GM21367 (cell line): ENCODE data around the gene ACSM2A.
"Not testable (repeated sequence)": the region's sequence is repeated elsewhere in the genome, so short reads cannot be mapped to it uniquely, and the experiment has no call there.

Source experiments
- ATAC-seq: cut with Tn5 transposase; IDR thresholded peaks from one replicate; pipeline ENCODE4 v1.9.1; 2021; ENCODE audit not compliant: unreplicated experiment

Gene ACSM2A, protein sequence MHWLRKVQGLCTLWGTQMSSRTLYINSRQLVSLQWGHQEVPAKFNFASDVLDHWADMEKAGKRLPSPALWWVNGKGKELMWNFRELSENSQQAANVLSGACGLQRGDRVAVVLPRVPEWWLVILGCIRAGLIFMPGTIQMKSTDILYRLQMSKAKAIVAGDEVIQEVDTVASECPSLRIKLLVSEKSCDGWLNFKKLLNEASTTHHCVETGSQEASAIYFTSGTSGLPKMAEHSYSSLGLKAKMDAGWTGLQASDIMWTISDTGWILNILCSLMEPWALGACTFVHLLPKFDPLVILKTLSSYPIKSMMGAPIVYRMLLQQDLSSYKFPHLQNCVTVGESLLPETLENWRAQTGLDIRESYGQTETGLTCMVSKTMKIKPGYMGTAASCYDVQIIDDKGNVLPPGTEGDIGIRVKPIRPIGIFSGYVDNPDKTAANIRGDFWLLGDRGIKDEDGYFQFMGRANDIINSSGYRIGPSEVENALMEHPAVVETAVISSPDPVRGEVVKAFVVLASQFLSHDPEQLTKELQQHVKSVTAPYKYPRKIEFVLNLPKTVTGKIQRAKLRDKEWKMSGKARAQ

DNA sequence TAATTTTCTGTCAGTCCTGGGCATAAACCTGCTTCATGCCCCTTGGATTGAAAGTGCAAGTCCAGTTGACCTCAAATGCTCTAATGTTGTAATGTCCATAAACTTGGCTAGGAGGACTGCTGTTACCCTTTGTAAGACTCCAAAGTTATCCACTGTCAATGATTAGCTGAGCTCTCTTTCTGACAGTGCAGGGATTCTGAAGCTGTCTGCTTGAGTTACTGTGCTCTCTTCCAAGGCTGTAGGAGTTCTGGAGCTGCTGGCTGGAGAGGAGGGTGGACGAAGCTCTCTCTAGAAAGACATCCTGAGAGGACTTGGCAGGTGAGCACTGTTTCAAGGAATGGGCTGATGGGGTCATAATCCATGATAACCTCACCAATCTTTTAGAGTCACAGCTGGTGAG, at the start of gene ACSM2A:
TSS of gene ACSM2A (plus strand) at position 158 of the 400 bp plus-strand sequence. CDS start 8,594 bp downstream, outside the sequence.
- ATAC-seq, result not testable (repeated sequence)

DNA sequence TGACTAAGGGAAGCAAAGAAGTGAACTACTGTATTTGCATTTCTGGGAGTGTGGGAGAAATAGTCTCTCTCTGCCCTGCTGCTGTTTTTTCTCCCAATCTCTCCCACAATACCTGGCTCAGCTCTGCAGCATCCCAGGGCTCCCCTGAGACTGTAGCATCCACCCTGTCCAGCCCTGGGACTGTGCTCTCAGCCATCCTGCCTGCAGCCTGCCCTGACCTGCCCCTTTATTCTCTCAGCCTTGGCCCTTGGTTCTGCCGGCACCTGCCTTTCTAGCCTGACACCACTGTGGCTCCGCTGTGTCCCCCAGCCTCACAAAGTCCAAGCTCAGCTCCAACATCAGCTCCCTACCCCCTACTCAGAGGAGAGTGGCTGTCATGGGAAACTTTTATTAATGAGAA, 48.7 kb upstream of the ACSM2A start:
- ATAC-seq, result no peak

DNA sequence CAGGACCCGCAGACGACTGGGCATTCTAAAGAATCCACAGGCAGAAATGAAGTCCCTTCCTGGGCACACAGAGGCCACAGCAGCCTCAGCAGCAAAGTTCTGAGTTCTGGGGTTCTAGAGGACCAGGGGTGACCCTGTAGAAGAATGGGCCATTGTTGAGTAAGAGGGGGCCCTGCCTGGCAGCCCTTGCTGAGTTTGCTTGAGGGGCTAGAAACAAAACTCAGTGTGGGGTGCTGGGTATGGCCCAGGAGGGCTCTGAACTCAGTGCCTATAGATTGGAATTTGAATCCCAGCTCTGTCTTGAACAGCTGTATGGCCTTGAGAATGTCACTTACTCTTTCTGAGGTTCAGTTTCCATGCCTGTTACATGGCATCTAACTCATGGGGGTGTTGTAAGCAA, 46.7 kb upstream of the ACSM2A start, which contains the start of gene PDILT:
TSS of gene PDILT (minus strand) at position 101 of the 400 bp plus-strand sequence. CDS start 5,437 bp downstream, outside the sequence.
- no peak for ATAC-seq

- no peak for ATAC-seq
These were observed 41.8 kb upstream of the ACSM2A start, which contains the start of gene ACSM5 for GRCh38 chr16:20409398-20410120. Gene ACSM5 (plus strand): TSS chr16:20409534. CDS start chr16:20411485, 1,951 bp downstream.

DNA sequence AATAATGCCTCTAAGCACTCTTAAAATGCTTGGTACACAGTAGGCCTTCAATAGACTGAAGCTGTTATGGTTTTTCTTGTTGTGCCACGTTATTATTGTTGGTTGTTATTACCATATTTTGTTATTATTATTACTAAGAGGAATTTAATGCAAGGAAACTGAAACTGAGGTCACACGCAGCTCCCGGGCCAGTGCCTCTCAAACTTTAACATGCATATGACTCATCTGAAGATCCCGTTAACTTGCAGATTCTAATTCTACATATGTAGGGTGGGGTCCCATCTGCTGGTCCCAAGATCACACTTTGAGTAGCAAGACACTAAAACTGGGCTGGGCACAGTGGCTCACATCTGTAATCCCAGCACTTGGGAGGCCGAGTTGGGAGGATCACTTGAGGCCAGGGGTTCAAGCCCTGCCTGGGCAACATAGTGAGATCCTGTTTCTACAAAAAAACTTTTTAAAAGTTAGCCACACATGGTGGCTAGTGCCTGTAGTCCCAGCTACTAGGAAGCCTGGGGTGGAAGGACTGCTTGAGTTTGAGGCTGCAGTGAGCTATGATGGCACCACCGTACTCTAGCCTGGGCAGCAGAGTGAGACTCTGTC, 41.1 kb upstream of the ACSM2A start:
- no peak for ATAC-seq

DNA sequence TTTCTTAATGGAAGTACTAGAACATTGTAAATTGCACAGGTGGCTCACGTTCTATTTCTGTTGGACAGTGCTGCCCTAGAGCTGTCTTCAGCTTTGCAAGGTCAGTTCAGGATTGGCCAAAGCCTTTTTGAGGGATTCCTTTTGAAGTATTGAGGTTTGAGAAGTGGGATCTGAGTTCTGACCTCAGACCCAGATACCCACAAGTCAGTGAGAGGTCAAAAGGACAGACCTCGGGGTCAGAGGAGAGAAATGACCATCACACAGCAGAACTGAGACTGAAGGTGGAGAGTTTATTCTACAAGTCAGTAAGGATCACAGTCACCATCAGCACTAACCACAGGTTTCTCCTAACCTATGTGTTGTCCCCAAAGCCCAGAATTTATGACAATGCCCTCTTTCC, 40.3 kb upstream of the ACSM2A start:
- ATAC-seq, result no peak

GRCh38 chr16:20415541-20415940, 35.8 kb upstream of the ACSM2A start:
- no peak for ATAC-seq

DNA sequence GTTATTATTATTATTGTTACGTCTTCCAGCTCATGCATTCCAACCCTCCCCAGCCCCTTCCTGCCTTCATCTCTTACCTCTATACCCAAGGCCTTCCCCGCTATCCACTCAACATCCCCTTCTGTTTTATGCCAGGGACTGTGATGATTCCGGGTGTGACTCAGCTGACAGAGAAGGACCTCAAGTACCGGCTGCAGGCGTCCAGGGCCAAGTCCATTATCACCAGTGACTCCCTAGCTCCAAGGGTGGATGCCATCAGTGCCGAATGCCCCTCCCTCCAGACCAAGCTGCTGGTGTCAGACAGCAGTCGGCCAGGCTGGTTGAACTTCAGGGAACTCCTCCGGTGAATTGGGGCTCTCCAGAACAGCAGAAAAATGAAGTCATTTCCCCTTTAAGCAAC, 32.2 kb upstream of the ACSM2A start:
- ATAC-seq, result not testable (repeated sequence)

- not testable (repeated sequence) for ATAC-seq
These were observed 29.6 kb upstream of the ACSM2A start for GRCh38 chr16:20421748-20422147.

- ATAC-seq, result not testable (repeated sequence)
These were observed 27.6 kb upstream of the ACSM2A start for GRCh38 chr16:20423772-20424128.

- ATAC-seq, result no peak
These were observed 27.0 kb upstream of the ACSM2A start for GRCh38 chr16:20424129-20424866.

- not testable (repeated sequence) for ATAC-seq
These were observed 23.9 kb upstream of the ACSM2A start for GRCh38 chr16:20427401-20427797.

- not testable (repeated sequence) for ATAC-seq
These were observed 21.8 kb upstream of the ACSM2A start for GRCh38 chr16:20429499-20429898.

DNA sequence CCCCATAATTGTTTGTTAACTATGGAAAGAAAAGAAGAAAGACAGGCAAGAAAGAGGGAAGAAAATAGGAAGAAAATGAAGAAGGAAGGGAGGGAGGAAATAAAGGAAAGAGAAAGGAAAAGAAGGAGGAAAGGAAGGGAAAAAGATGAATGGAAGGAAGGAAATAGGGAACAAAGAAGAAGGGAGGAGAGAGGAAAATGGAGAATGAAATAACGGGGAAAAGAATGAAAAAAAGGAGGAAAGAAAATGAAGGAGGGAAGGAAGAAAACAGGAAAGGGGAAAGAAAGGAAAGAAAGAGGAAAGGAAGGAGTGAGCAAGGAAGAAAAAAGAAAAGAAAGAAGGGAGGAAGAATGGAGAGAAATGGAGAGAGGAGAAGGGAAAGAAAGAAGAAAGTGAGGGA, 20.8 kb upstream of the ACSM2A start:
- not testable (repeated sequence) for ATAC-seq

DNA sequence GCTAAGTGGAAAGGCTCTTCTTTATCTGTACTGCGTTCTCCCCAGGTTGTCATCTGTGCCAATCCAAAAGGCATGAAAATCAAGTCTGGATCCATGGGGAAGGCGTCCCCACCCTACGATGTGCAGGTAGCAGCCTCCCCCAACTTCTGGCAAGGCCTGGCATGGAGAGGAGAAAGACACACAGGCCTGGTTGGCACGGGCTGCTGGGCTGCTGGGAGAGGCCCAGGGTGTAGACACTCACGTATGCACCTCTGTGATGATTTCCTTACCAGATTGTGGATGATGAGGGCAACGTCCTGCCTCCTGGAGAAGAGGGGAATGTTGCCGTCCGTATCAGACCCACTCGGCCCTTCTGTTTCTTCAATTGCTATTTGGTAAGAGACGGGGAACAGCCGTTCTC, 20.4 kb upstream of the ACSM2A start:
- ATAC-seq, result no peak

DNA sequence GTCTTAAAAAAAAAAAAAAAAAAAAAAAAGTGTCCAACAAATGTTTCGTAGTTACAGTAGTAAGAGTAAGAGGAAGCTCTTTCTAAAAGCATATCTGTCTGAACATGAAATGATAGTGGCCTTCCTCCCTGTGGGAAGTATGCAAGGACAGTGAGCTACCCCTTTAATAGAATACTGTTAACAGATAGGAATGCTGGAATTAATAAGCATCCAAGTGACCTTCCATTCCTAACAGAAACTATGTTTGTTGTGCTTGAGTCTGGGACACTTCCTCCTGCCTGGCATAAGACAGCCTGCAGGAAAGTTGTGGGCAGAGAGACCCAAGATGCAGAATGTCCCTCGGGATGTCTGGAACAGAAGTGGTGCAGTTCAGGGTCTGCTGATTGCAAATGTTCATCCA, 12.4 kb upstream of the ACSM2A start:
- not testable (repeated sequence) for ATAC-seq

DNA sequence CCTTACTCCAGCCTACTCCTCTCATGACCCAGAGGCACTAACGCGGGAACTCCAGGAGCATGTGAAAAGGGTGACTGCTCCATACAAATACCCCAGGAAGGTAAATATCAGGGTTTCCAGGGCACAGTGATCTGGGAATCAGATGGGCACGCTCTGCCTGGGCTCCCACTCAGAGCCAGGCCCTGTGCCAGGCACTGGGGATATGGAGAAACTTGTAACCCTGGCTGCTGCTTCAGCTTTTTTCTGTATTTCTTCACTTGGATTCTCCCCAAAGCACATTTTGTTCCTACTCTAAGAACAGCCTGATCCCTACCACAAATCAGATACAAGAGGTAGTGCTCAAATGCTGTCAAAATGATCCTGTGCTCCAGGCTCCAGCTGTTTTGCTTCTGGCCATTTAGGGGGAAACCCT, 11.5 kb upstream of the ACSM2A start:
- ATAC-seq, result not testable (repeated sequence)

DNA sequence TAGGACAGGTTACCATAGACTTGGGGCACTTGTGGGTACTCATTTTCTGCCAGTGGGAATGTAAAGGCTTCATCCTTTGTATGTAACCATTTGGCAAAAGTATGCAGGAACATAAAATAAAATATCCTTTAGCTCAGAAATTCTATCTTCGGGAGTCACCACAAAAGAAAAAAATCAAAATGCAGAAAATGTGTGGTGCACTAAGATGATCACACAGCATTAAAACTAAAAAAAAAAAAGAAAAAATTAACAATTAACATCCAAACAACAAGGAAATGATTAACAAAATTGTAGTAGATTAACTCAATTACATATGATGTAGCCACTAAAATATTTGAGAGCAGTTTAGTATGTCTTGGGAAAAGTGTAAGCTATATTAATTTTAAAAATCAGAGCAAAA, 10.6 kb upstream of the ACSM2A start:
- ATAC-seq, result not testable (repeated sequence)

DNA sequence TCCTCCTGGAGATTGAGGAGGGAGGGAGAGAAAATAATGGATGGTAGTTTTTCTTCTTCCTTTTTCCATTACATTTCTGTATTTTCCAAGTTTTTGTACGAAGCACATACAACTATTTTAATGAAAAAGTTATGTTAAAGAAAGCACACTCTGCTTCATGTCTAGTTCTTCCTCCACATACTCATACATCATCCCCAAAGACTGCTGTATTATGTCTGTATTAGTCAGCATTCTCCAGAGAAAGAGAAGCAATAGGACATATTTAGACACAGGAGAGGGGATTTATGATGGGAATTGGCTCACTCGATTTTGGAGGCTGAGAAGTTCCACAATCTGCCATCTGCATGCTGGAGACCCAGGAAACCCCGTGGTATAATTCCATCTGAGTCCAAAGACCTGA, 10.1 kb upstream of the ACSM2A start:
- ATAC-seq, result no peak

DNA sequence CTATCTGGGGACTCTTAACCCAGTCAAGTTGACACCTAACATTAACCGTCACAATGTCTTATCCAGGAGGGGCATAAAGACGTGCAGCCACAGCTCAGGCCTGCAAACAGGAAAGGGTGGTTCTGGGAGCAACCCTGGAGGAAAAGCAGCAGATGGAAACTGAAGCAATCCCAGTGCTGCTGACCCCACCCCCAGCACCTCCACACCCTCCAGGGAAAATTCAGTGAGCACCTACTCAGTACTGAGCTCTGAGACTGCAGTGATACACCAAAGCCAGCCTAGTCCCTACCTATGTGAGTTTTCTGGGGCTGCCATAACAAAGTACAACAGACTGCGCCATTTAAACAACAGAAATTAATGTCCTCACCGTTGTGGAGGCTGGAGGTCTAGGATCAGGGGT, 9.5 kb upstream of the ACSM2A start:
- not testable (repeated sequence) for ATAC-seq
